Activated CD8-positive, alpha-beta memory T cell treated with anti-CD3 and anti-CD28 coated beads for 36 hours (primary cell): ENCODE measurements around the gene RRAGD. TPM values are rescaled to one million over a fixed set of nuclear protein-coding genes. Genes with fewer than 3 reads are reported as not detected.

Experiments used
- CTCF ChIA-PET: fragments of 350-600 bp; sonication (Branson Sonifier 250); formaldehyde crosslinking; loops from one replicate; lab custom pipeline; 2021; ENCODE audit warnings: antibody characterized with exemption; lab: Charles Lee
- POLR2A ChIA-PET: fragments of 350-600 bp; sonication (Branson Sonifier 250); formaldehyde crosslinking; loops from one replicate; lab custom pipeline; 2021; ENCODE audit warnings: antibody characterized with exemption; lab: Charles Lee
- total RNA-seq, 2 experiments: library from RNA; stranded (reverse); gene quantifications; one replicate each; pipeline ENCODE4 v1.2.3, GENCODE V29; 2021

RRAGD gene
- total RNA-seq, 2 experiments from 2014 or later, result 13.6 to 14.8 TPM

GRCh38 chr6:89355511-89356194 is 56.4 kb downstream of the RRAGD start:
- POLR2A ChIA-PET, result no interaction called here
- CTCF ChIA-PET, result interaction anchor here (2.2 kb wide), 1 partner anchor 16 kb away, joined by 10 read pairs; no protein-coding TSS in a partner anchor

DNA sequence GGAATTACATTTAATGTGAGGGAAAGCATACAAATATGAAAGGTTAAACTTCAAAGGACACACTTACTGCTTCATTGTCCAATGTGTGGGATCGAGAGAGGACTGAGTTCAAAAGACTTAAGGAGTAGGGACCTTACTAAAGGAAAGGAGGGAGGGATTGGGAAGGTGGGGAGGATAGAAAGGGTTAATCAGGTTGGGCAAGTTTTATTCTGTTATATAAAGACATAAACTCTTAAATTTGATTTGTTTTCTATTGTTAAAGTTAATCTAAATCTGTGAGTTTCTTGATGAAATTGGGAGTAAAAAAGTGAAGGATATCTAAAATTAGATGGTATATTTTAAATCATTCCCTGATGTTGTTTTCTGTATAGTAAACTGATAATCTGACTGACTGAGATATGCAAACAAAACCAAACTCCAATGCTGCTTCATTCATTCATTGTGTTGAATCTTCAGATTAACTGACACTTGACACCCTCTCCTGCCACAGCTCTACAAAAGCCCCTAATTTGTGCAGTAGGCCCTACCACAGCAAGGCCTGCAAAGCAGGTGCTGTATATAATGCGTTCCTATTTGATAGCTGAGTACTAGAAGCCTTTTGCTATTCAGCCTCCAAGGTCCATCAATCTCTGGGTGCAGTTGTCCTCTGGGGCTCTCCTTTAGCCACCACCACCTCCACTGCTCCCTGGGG is 58.2 kb downstream of the RRAGD start:
- ChIA-PET POLR2A (interaction anchor here (0.5 to 3.1 kb wide), 2 partner anchors 206 to 274 kb away, joined by 4 to 15 read pairs; partner anchors contain the start of gene PNRC1), CTCF (interaction anchor here (1.0 kb wide), 1 partner anchor 14 kb away, joined by 3 read pairs; no protein-coding TSS in a partner anchor)

DNA sequence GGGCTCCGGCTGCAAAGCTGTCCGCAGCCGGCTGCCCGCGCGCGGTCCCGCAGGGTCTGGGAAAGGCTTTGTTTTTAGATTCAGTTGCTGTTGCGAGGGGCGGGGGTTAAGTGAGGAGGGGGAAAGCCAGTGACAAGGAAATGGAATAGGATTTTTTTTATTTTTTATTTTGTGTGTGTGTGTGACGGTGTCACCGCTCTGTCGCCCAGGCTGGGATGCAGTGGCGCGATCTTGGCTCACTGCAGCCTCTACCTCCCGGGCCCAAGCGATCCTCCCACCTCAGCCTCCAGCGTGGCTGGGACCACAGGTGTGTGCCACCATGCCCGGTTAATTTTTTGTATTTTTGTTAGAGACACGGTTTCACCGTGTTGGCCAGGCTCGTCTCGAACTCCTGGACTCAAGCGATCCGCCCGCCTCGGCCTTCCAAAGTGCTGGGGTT is 58.9 kb downstream of the RRAGD start:
- ChIA-PET CTCF (interaction anchor here (0.7 to 2.9 kb wide), 4 partner anchors 12 to 256 kb away, joined by 3 to 11 read pairs (median 4); no protein-coding TSS in a partner anchor), POLR2A (interaction anchor here (0.8 to 3.1 kb wide), 3 partner anchors 55 to 273 kb away, joined by 3 to 15 read pairs (median 4); partner anchors contain the start of genes PNRC1 and RRAGD)

GRCh38 chr6:89352278-89353117 is 59.6 kb downstream of the RRAGD start, which contains the start of gene UBE2J1:
UBE2J1 (minus strand) TSS chr6:89352722; CDS start chr6:89352569, 153 bp downstream.
- POLR2A ChIA-PET, result interaction anchor here (0.6 to 3.1 kb wide), 4 partner anchors 55 to 272 kb away, joined by 3 to 15 read pairs (median 4); partner anchors contain the start of genes PM20D2, PNRC1 and RRAGD
- CTCF ChIA-PET, result interaction anchor here (0.7 to 2.9 kb wide), 7 partner anchors 11 to 255 kb away, joined by 3 to 11 read pairs (median 4); no protein-coding TSS in a partner anchor

DNA sequence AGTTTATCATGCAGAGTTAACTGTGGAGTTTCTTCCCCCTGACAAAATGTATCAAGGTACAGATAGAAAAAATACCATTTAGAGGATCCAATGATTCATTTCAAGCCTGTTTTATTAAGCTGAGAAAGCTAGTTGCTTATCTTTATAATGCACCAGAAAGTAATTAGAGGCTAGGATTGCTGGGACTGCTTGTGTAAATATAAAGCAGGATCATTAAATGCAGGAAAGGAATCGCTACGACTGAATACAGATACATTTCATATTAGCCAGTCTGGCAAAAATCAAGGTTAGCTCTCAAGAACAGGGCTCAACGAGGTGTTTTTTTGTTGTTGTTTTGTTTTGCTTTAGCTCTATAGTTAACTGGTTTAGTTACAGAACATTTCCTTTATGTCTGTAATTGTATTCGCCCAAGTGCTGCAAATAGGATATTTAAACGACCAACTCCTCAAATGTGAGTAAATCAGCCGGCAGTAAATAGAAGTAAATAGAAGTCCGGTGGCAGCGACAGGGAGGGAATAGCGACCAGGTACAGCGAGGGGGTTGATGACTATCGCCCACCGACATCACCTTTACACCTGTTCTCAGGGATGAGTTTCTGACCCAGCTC is 60.3 kb downstream of the RRAGD start:
- CTCF ChIA-PET, result interaction anchor here (0.6 to 2.9 kb wide), 7 partner anchors 12 to 207 kb away, joined by 3 to 11 read pairs (median 3); no protein-coding TSS in a partner anchor
- POLR2A ChIA-PET, result interaction anchor here (0.7 to 3.1 kb wide), 2 partner anchors 54 to 271 kb away, joined by 3 to 15 read pairs; partner anchors contain the start of gene PNRC1

GRCh38 chr6:89350281-89350966 is 61.6 kb downstream of the RRAGD start:
- ChIA-PET POLR2A (interaction anchor here (0.6 to 0.7 kb wide), 3 partner anchors 14 to 1752 kb away, joined by 3 to 5 read pairs (median 3); no protein-coding TSS in a partner anchor), CTCF (interaction anchor here (0.6 to 2.9 kb wide), 7 partner anchors 9 to 454 kb away, joined by 3 to 11 read pairs (median 4); no protein-coding TSS in a partner anchor)

DNA sequence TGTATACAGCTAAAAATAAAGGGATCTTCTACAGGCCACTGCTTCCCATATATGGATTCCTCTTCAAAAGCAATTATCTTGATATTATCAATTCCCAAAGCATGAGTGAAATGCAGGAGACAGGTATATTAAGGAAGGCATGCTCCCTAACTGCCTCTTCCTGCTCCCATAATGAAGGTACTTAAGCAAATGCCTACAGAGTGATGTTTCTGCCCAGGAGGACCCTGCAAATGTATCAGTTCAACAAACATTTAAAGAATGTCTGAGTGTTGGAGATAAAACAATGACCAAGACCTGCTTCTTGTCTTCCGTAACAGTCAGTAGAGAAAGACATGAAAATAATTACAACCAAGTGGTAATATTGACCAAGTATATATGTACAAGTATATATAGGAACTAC is 63.7 kb downstream of the RRAGD start:
- POLR2A ChIA-PET, result no interaction called here
- CTCF ChIA-PET, result interaction anchor here (0.6 to 2.0 kb wide), 2 partner anchors 24 to 230 kb away, joined by 3 to 7 read pairs; no protein-coding TSS in a partner anchor

- ChIA-PET CTCF (interaction anchor here (0.6 to 1.2 kb wide), 2 partner anchors 24 to 230 kb away, joined by 3 to 4 read pairs; no protein-coding TSS in a partner anchor), POLR2A (no interaction called here)
Observed at GRCh38 chr6:89347825-89348224, 64.2 kb downstream of the RRAGD start.

DNA sequence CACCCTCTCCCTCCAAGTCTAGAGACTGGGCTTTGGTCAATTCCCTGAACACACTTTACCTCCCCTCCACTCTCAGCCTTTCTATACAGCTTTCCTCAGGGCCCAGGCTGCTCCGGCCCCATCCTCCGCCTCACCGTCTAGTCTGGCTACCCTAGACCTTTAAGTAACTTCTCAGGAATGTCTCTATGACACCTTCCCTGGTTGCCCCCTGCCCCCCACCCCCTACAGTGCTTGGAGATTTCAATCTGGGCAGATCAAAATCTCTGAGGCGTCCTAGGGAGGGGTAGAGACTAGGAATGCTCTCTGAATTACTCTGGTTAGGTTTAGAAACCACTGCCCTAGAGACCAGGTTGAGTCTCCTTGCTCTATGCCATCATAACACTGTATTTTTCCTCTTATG is 65.6 kb downstream of the RRAGD start:
- ChIA-PET POLR2A (no interaction called here), CTCF (no interaction called here)

- ChIA-PET POLR2A (no interaction called here), CTCF (interaction anchor here (1.3 kb wide), 1 partner anchor 132 kb away, joined by 3 read pairs; no protein-coding TSS in a partner anchor)
Observed at GRCh38 chr6:89339565-89339964, 72.5 kb downstream of the RRAGD start.

GRCh38 chr6:89335164-89335563 is 76.9 kb downstream of the RRAGD start:
- CTCF ChIA-PET, result no interaction called here

DNA sequence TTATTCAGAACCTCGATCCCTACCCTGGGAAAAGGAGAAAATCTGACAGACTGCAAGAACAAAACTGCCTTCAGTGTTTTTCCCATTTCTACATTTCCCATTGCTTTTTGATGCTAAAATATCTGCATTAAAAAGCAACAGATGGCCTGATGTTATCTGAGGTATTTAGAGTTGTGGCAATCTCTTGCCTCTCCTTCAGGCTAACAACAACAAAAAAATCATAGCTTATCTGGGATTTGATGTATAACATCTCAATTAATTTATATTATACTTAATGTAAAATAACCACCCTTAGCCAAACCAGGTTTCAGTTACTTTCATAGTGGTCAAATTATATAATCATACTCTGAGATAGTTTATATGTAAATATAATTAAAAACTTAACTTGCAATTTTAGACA is 81.2 kb downstream of the RRAGD start:
- CTCF ChIA-PET, result no interaction called here
- POLR2A ChIA-PET, result no interaction called here

More at GRCh38 chr6:89335164-89335563, 76.9 kb downstream of the RRAGD start:
- POLR2A ChIA-PET, result no interaction called here

DNA sequence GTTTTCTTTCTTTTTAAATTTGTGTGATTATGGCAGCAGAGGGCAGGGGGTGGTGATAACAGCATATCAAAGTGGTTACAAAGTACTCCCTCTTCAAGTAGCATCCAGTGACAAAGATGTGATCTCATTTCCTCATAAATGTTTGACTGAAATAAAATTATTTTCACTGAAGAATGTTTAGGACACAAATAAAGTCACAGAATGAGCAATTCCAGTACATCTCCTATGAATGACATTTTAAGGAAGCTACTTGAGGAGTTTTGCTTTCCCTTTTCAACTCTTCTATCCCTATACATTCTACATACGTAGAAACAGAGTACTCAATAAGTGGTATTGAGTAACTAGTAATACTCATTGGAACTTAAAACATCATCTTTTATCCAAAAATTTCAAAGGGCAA is 83.1 kb downstream of the RRAGD start:
- ChIA-PET POLR2A (no interaction called here), CTCF (interaction anchor here (2.4 kb wide), 1 partner anchor 13 kb away, joined by 5 read pairs; no protein-coding TSS in a partner anchor)

DNA sequence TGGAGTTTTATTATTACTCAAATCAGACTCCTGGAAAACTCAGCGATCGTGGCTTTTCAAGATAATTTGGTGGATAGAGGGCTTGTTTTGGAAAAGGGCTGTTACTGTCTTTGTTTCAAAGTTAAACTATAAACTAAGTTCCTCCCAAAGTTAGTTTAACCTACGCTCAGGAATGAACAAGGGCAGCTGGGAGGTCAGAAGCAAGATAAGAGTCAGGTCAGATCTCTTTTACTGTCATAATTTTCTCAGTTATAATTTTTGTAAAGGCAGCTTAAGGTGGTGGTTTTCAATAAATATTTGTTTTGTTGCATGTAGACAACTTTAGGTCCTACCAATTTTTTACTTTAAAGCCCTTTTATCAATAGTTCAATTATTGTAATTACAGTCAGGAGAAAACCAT is 87.8 kb downstream of the RRAGD start:
- ChIA-PET CTCF (no interaction called here), POLR2A (no interaction called here)

DNA sequence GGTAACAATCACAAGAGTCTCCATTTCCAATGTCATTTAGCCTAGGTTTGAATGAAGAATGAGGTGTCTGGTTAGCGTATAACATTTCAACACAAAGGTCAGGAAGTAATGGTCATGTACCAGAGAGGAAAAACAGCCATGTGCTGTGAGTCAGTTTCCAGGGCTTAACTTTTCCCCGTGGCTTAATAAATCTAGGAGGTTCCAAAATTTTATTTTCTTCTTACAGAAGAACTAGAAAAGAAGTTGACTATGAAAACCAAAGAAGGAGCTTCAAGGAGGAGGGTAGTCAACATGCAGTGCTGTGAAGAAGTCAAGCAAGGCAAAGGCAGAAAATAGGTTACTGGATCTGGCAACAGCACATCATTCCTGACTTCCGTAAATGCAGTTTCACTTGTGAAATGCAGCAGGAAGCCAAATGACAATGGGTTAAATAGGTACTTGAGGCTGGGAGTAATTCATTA is 88.5 kb downstream of the RRAGD start:
- ChIA-PET POLR2A (no interaction called here), CTCF (no interaction called here)

DNA sequence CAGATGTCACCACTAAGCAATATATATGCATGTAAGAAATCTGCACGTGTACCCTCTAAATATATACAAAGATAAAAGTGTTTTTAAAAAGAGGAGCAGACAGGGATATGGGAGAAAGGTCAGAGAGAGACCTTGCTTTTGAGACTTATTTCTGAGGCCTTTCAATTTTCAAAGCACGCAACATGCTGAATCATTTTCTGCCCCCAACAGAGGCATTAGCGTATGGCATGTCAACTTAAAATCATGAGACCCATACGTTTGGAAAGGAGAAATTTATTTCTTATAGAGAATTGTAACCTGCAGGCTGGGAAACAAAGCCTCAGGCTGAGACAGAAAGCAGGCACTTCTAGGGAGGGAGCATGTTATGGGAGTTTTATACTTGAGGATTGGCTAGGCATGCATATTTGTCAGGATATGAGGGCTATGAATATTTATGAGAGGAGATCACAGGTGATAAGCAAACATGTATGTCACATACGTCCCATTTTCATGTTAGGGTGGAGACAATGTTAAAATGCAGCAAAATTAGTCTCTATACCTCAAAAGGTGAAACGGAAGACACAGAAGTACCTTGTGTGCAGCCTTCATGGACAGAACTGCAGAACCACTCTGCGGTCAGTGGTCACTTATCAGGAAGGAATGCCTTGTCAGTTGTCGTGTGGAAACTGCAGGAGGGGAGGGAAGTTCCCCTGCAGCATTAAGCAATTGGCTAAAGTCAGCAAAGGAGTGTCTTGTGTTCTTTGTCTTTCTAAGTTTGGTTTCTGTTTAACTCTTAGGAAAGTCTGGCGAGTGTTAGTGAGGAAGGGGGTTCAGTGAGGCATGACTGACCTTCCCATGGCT is 90.7 kb downstream of the RRAGD start:
- ChIA-PET POLR2A (no interaction called here), CTCF (no interaction called here)
